ENCODE data around the gene RAN.
"Not testable (repeated sequence)": the region's sequence is repeated elsewhere in the genome, so short reads cannot be mapped to it uniquely, and the experiment has no call there.

RAN gene

GRCh38 chr12:130846369-130846768 lies 25.5 kb upstream of the RAN start:
- Histone ChIP-seq H3K27ac (no peak overlapping the region), H3K9me3 (replicated peaks in 1 of 11) (no peaks in the 10 kb centered on the region; a peak in 2 of 22 replicates), H3K4me3 (no peak overlapping the region), H4K20me1 (no peaks in the 10 kb centered on the region), H3K4me1 (peaks cover 0 to 11% (median 0%) of the 10 kb centered on the region in 10 experiments; a peak in 4 of 20 replicates), H3K36me3 (no peaks in the 10 kb centered on the region), H3K9ac (no peak overlapping the region), H3K4me2 (no peak overlapping the region), H3K27me3 (no peaks in the 10 kb centered on the region)
- no peak for TF ChIP-seq Cebpa-rat (IDR thresholded peaks at IDR 0.05)

GRCh38 chr12:130847112-130847511 lies 24.8 kb upstream of the RAN start:
- Histone ChIP-seq H3K4me2 (peak overlapping the region in 3 of 11 experiments; percentile 15 to 37 (median 18); a peak in 3 of 22 replicates), H3K9me3 (replicated peaks in 1 of 11) (no peaks in the 10 kb centered on the region; a peak in 2 of 22 replicates), H3K27me3 (no peaks in the 10 kb centered on the region), H3K4me3 (no peak overlapping the region), H3K4me1 (peaks cover 0 to 11% (median 0%) of the 10 kb centered on the region in 10 experiments; a peak in 4 of 20 replicates), H4K20me1 (no peaks in the 10 kb centered on the region), H3K9ac (no peak overlapping the region), H3K27ac (no peak overlapping the region), H3K36me3 (no peaks in the 10 kb centered on the region)
- no peak for TF ChIP-seq Cebpa-rat (IDR thresholded peaks at IDR 0.05)

- not testable (repeated sequence) for H4K20me1 ChIP-seq; H3K4me3 ChIP-seq; H3K27ac ChIP-seq; H3K27me3 ChIP-seq; H3K36me3 ChIP-seq; H3K9ac ChIP-seq; H3K9me3 ChIP-seq (replicated peaks in 1 of 11); H3K4me2 ChIP-seq
- peaks cover 0 to 11% (median 0%) of the 10 kb centered on the region in 10 experiments; a peak in 4 of 20 replicates for H3K4me1 ChIP-seq
These were observed 23.8 kb upstream of the RAN start for GRCh38 chr12:130848105-130848504.

- not testable (repeated sequence) for H3K9ac ChIP-seq; H3K27me3 ChIP-seq; H3K9me3 ChIP-seq (replicated peaks in 1 of 11); H3K4me2 ChIP-seq; H3K27ac ChIP-seq; H4K20me1 ChIP-seq; H3K4me3 ChIP-seq; H3K36me3 ChIP-seq
- peaks cover 0 to 11% (median 0%) of the 10 kb centered on the region in 10 experiments; a peak in 4 of 20 replicates for H3K4me1 ChIP-seq
These were observed 23.0 kb upstream of the RAN start for GRCh38 chr12:130848785-130849305.

GRCh38 chr12:130849561-130850417 lies 22.1 kb upstream of the RAN start:
- Histone ChIP-seq H3K27ac (no peak overlapping the region), H3K9ac (no peak overlapping the region), H3K27me3 (no peaks in the 10 kb centered on the region), H3K9me3 (replicated peaks in 1 of 11) (no peaks in the 10 kb centered on the region; a peak in 2 of 22 replicates), H3K4me3 (no peak overlapping the region), H3K36me3 (no peaks in the 10 kb centered on the region), H3K4me1 (peaks cover 0 to 11% (median 0%) of the 10 kb centered on the region in 10 experiments; a peak in 4 of 20 replicates), H3K4me2 (no peak overlapping the region), H4K20me1 (no peaks in the 10 kb centered on the region)
- no peak for TF ChIP-seq Cebpa-rat (IDR thresholded peaks at IDR 0.05)

- Histone ChIP-seq H3K27me3 (no peaks in the 10 kb centered on the region), H3K27ac (no peak overlapping the region), H3K36me3 (no peaks in the 10 kb centered on the region), H3K9ac (no peak overlapping the region), H3K4me1 (peaks cover 0 to 11% (median 0%) of the 10 kb centered on the region in 10 experiments; a peak in 4 of 20 replicates), H3K4me3 (no peak overlapping the region), H3K9me3 (replicated peaks in 1 of 11) (no peaks in the 10 kb centered on the region; a peak in 1 of 22 replicates), H4K20me1 (no peaks in the 10 kb centered on the region), H3K4me2 (no peak overlapping the region)
- TF ChIP-seq Cebpa-rat (IDR thresholded peaks at IDR 0.05), result no peak
These were observed 21.3 kb upstream of the RAN start for GRCh38 chr12:130850418-130851021.

- no peak for TF ChIP-seq Cebpa-rat (IDR thresholded peaks at IDR 0.05)
- no peak overlapping the region for H3K27ac ChIP-seq
- no peak overlapping the region for H3K4me2 ChIP-seq
- H3K4me3 ChIP-seq, result no peak overlapping the region
- H4K20me1 ChIP-seq, result no peaks in the 10 kb centered on the region
- H3K9me3 ChIP-seq (replicated peaks in 1 of 11), result peaks cover 13 to 22% (median 16%) of the 10 kb centered on the region in 11 experiments
- H3K27me3 ChIP-seq, result no peaks in the 10 kb centered on the region
- H3K4me1 ChIP-seq, result no peaks in the 10 kb centered on the region
- H3K36me3 ChIP-seq, result no peaks in the 10 kb centered on the region
- no peak overlapping the region for H3K9ac ChIP-seq
These were observed 15.8 kb upstream of the RAN start for GRCh38 chr12:130856088-130856487.

GRCh38 chr12:130858084-130858483 lies 13.8 kb upstream of the RAN start:
- no peaks in the 10 kb centered on the region for H3K27me3 ChIP-seq
- no peak overlapping the region for H3K4me3 ChIP-seq
- no peak for TF ChIP-seq Cebpa-rat (IDR thresholded peaks at IDR 0.05)
- H3K4me1 ChIP-seq, result no peaks in the 10 kb centered on the region
- H3K36me3 ChIP-seq, result no peaks in the 10 kb centered on the region
- no peak overlapping the region for H3K9ac ChIP-seq
- no peak overlapping the region for H3K4me2 ChIP-seq
- H4K20me1 ChIP-seq, result no peaks in the 10 kb centered on the region
- peaks cover 13 to 24% (median 16%) of the 10 kb centered on the region in 11 experiments for H3K9me3 ChIP-seq (replicated peaks in 1 of 11)
- no peak overlapping the region for H3K27ac ChIP-seq

GRCh38 chr12:130859161-130859560 lies 12.7 kb upstream of the RAN start:
- H3K27me3 ChIP-seq, result no peaks in the 10 kb centered on the region
- H3K9ac ChIP-seq, result no peak overlapping the region
- TF ChIP-seq Cebpa-rat (IDR thresholded peaks at IDR 0.05), result no peak
- no peaks in the 10 kb centered on the region for H3K36me3 ChIP-seq
- H3K4me1 ChIP-seq, result no peaks in the 10 kb centered on the region
- H3K4me3 ChIP-seq, result no peak overlapping the region
- H3K27ac ChIP-seq, result no peak overlapping the region
- no peaks in the 10 kb centered on the region for H4K20me1 ChIP-seq
- H3K4me2 ChIP-seq, result no peak overlapping the region
- peaks cover 13 to 24% (median 16%) of the 10 kb centered on the region in 11 experiments for H3K9me3 ChIP-seq (replicated peaks in 1 of 11)

All from BLaER1 treated with 17β-estradiol and CSF1 and Interleukin-3, amounts not matched to agents 10 nM and 100 nM (cell line).